Left ventricle myocardium superior (tissue), 1 donor: Measurements from ENCODE around the gene SYPL1. TPM values are rescaled to one million over a fixed set of nuclear protein-coding genes. Genes with fewer than 3 reads are reported as not detected.

Experiments used
- ATAC-seq: fragments of 200-7000 bp; cut with Tn5 transposase; one replicate; pipeline ENCODE4 v1.9.1; 2020; ENCODE audit warnings: mild to moderate bottlenecking, moderate library complexity
- DNase-seq: peaks from one replicate; pipeline ENCODE4 v3.0.0-alpha.2; 2020
- intact Hi-C: fragments of 100-400 bp; cut with micrococcal nuclease; formaldehyde crosslinking; loops from one replicate; pipeline ENCODE4 v1.11.0; 2022
- total RNA-seq: library from RNA; stranded (reverse); fragmentation: NEBNext Ultra II Directional; extraction: Animal tissue kit (Norgen Biotek cat#: 25700); gene quantifications from one replicate; pipeline ENCODE4 v1.2.1, GENCODE V29; 2021
- donor health status: DM: no; HTN: yes; CAD: no; lungs with severe emphysema.

The SYPL1 gene
- total RNA-seq, 1 donor from 2014 or later: 96.3 TPM

GRCh38 chr7:106041140-106041717 lies 70.9 kb downstream of the SYPL1 start:
- ATAC-seq (peak; percentile 20), DNase-seq (no peak)
- intact Hi-C loops: loop anchor here (10.0 kb wide), 1 partner anchor 286 kb away; no protein-coding TSS in a partner anchor

Other genes starting within 250 kb of the SYPL1 start
- gene ATXN7L1, start 235.7 kb downstream of the SYPL1 start, total RNA-seq: 3.7 TPM
- 0.89 TPM for gene CDHR3, start 149.0 kb downstream of the SYPL1 start, total RNA-seq
- 198 TPM for gene NAMPT, start 172.7 kb upstream of the SYPL1 start, total RNA-seq